SIG-M5 treated with dmso at 0.1 percent for 504 hours (cell line): ENCODE data around the gene SCN2A.
"Not testable (repeated sequence)": the region's sequence is repeated elsewhere in the genome, so short reads cannot be mapped to it uniquely, and the experiment has no call there.

Experiments used
- DNase-seq: peaks from one replicate; lab custom pipeline; 2025; ENCODE audit not compliant: unreplicated experiment; lab: John Stamatoyannopoulos, UW

The SCN2A gene

DNA sequence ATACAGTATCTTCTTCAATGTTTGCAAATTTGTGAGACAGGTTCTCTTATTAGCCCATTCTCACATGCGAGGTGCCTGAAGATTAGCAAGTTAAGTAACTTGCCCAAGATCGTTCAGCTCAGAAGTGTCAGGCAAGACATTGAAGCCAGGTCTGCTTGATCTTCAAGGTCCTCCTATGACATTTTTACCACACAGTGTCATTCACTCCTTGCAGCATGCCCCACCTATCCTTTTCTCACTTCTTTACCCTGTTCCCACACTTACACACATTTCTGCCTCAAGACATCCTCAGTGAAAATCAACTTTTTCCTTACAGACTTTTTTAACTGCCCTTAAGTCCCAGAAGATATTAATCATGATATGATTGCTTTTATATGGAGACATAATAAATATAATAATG, 73.8 kb downstream of the SCN2A start:
- no peak for DNase-seq

- DNase-seq, result no peak
Observed at GRCh38 chr2:165313509-165313908, 74.3 kb downstream of the SCN2A start.

DNA sequence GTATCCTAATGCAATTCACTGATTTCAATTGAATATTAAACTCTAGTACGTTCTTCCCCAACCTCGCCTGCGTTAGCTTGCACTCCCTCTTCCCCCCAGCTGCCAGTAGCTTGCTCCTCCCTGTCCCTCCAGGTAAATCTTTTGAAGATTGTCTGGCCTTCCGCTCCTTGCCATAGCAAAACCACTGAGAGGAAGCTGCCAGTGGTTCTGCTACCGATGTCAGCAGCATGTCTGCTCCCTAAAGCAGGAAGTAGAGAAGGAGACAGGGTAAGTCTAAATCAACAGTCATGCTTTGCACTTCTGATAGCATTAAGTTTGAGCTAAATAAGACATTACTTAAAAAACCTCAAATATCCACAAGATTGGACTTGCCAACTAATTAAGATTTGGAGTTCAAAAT, 89.1 kb downstream of the SCN2A start:
- no peak for DNase-seq

- DNase-seq, result not testable (repeated sequence)
Observed at GRCh38 chr2:165344276-165344675, 105.1 kb downstream of the SCN2A start.

DNA sequence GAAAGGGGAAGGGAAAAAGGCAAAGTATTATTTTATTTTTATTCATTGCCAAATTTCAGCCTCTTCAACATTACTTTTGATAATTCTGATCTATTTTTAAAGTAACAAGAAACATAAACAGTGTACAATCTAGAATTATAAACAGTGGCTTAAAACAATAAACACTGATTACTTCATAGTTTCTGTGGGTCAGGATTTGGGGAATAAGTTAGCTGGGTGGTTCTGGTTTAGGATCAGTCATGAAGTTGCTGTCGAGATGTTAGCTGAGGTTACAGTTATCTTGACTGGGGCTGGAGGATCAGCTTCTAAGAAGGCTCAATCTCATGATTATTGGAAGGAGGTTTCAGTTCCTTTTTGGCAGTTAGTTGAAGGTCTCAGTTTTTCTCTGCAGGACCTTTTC, 109.2 kb downstream of the SCN2A start:
- DNase-seq, result no peak

DNA sequence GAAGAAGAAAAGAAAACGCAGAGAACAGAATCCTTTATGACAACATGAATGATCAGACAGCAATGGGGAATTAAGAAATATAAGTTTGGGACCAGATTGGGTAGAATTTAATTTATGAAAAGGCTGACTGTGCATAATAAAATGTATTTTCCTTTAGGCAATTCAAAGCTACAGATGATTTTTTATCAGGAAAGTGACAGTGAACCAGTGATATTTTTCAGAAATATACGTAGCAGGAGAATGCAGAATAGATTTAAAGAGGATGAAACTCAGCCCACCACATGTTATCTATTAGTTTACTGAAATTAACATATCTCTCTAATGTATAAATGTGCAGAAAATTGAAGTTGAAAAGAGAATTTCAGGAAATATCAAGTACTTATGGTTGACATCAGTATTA, 110.0 kb downstream of the SCN2A start:
- no peak for DNase-seq

GRCh38 chr2:165357758-165358157, 118.5 kb downstream of the SCN2A start:
- no peak for DNase-seq

- no peak for DNase-seq
Observed at GRCh38 chr2:165361514-165361913, 122.3 kb downstream of the SCN2A start.

DNA sequence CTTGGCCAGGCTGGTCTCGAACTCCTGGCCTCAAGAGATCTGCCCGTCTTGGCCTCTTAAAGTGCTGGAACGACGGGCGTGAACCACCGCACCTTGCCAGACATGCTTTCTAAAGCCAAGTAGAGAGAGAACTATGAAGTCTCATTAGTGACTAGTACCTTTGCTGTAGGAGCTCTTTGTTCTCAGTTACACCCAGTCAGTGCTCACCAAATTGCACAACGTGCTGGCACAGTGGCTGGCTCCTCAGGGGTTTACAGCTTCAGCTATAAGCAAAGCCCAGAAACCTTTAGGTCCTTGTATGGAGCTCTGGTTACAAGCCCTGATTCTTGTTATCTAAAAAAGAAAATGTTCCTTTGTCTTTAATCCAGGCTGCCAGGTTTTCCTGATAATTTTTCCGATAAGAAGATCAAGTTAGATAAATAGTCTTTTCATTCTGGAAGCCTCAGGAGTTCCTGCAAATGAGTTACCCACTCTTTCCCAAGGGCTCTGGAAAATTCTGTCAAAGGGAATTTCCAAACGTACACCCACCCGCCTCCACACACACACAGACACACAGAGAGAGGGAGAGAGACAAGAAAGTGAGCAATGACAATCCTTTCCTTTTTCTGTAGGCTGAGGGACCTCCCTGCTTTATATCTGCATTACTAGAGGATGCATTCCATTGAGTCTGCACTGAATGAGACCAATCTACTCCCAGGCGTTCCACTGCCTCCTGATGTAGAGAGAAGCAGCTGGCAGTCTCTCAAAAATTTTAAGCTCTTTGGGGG, 130.1 kb downstream of the SCN2A start:
- no peak for DNase-seq

- DNase-seq, result no peak
Observed at GRCh38 chr2:165369898-165370296, 130.7 kb downstream of the SCN2A start.

DNA sequence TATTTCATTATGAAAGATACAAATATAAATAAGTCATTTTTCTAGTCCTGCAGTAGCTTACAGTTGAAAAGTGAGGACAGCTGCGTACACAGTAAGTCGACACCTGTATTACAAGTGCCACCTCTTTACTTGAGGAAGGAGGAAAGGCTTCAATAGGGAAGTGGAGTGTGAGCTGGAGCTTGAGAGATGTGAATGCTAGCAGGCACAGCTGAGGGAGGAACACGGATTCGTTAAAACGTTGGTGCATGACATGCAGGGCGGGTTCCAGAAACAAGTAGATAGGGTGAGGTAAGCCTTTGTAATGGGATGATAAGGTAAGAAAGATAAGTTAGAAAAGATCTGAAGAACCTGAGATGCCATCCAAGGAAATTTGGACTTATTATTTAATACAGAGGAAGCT, 132.1 kb downstream of the SCN2A start:
- DNase-seq, result no peak

DNA sequence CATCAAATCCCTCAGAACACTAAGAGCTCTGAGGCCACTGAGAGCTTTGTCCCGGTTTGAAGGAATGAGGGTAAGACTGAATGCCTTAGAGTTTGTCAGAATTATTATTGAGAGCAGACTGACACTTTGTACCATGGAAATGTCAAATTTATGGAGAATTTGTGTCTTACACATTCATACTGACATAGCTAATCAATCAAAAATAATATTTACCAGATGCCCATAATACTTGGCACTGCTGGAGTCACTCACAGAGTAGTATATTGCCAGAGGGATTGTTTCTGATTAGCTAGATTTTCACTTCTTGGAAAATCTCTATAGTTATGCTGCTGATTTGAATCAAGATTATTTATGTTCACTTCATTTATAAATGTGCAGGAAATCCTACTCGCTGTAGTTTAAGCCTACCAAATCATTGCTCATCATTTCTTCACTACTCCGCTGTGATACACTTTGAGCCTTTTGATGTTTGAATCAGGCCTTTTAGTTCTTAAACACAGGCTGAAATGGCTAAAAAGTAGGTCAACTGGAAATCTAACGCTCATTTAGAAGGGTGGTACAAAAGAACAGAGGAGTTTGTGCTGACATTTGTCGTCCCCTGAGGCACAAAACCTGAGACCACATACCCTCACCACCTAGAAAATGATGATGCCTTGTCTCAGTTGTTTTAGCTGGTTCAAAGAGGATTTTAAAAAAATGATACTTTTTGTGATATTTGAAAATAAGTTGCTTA, 134.2 kb downstream of the SCN2A start:
- DNase-seq, result no peak

GRCh38 chr2:165376571-165376975, 137.4 kb downstream of the SCN2A start:
- no peak for DNase-seq

DNA sequence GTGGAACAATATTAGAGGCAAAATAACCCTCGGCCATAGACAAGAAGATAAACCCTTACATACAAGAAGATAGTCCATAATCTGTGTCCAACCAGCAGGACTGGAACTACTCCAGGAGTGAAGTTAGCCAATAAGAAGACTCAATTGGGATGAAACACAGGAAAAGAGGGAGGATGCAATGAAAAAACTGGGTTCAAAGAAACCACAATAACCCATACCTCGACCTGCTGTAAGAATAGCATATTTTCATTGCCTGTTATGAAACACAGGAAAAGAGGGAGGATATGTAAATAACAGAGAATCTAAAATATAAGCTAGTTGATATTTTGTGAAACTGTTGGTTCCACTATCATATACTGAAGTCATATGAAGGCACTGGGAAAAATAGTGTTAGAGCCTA, 143.1 kb downstream of the SCN2A start:
- no peak for DNase-seq

DNA sequence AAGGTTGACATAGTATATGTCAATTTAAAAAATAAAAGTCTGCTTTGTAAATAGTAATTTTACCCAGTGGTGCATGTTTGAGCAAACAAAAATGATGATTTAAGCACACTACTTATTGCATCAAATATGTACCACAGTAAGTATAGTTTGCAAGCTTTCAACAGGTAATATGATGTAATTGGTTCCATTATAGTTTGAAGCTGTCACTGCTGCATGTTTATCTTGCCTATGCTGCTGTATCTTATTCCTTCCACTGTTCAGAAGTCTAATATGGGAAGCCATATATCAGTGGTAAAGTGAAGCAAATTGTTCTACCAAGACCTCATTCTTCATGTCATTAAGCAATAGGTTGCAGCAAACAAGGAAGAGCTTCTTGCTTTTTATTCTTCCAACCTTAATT, 151.7 kb downstream of the SCN2A start:
- DNase-seq, result no peak

DNA sequence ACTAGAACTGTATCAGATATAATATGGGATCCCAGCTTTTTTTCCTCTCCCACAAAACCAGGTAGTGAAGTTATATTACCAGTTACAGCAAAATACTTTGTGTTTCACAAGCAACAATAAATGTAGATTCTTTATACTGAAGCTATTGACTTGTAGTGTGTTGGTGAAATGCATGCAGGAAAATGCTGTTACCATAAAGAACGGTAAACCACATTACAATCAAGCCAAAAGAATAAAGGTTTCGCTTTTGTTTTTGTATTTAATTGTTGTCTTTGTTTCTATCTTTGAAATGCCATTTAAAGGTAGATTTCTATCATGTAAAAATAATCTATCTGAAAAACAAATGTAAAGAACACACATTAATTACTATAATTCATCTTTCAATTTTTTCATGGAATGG, 152.6 kb downstream of the SCN2A start:
- no peak for DNase-seq

- DNase-seq, result not testable (repeated sequence)
Observed at GRCh38 chr2:165398603-165399002, 159.4 kb downstream of the SCN2A start.

- DNase-seq, result peak; percentile 64
Observed at GRCh38 chr2:165401285-165401852, 162.2 kb downstream of the SCN2A start.

GRCh38 chr2:165402162-165402561, 162.9 kb downstream of the SCN2A start:
- DNase-seq, result no peak

GRCh38 chr2:165406173-165406572, 167.0 kb downstream of the SCN2A start:
- DNase-seq, result peak; percentile 8

GRCh38 chr2:165407466-165407865, 168.3 kb downstream of the SCN2A start:
- DNase-seq, result no peak

DNA sequence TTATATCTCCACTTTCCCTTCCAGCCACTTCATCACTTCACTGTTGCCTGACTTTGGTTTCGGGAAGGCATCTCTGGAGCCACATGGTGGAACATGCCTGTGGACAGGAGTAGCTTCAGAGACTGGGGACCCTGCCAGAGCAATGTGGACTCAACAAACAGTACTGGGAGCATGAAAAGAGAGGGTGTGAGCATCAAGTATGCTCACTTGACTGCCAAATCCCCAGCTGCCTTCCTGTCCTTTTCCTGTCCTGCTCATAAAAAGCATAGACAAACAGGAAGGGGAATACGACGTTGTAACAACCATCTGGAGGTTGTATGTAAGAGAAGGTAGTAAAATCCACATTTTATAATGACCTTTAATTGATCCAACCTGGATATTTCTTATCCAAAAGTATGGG, 169.0 kb downstream of the SCN2A start:
- DNase-seq, result no peak
